HCT116 (cell line): ENCODE data around the gene IL10RB.

Source experiments
- CTCF ChIP-seq, 3 experiments: fragments of 200-600 bp in 1 of 3; sonication (generic) in 1 of 3; IDR thresholded peaks in 2 of 3; conservative IDR thresholded peaks in 1 of 3; 2 replicates each; pipeline ENCODE4 v1.5.1; 2012 to 2017; ENCODE audit warnings: low read depth in 2 of 3, low read length in 2 of 3, antibody characterized with exemption in 1 of 3, borderline replicate concordance in 1 of 3, control low read depth in 1 of 3, mild to moderate bottlenecking in 1 of 3, mixed read lengths in 1 of 3, mixed run types in 1 of 3, moderate library complexity in 1 of 3; ENCODE audit not compliant: insufficient read depth in 1 of 3
- EZH2 ChIP-seq: fragments of 200-600 bp; sonication (generic); IDR thresholded peaks from 2 replicates; pipeline ENCODE4 v1.6.1; 2017; ENCODE audit warnings: antibody characterized with exemption, mixed run types
- EZH2phosphoT487 ChIP-seq: fragments of 200-600 bp; IDR thresholded peaks from 2 replicates; pipeline ENCODE4 v1.6.1; 2018; ENCODE audit warnings: antibody characterized with exemption, borderline replicate concordance
- JUND ChIP-seq: IDR thresholded peaks from 2 replicates; pipeline ENCODE4 v1.6.1; 2012
- MAX ChIP-seq: IDR thresholded peaks from 2 replicates; pipeline ENCODE4 v1.6.1; 2012
- POLR2A ChIP-seq: IDR thresholded peaks from 2 replicates; pipeline ENCODE4 v1.7.0; 2011; ENCODE audit warnings: borderline replicate concordance; ENCODE audit not compliant: insufficient read depth, insufficient read length; ENCODE audit errors: extremely low read depth
- POLR2AphosphoS5 ChIP-seq: IDR thresholded peaks from 2 replicates; pipeline ENCODE4 v1.6.1; 2011; ENCODE audit warnings: mild to moderate bottlenecking, low read depth, low read length, moderate library complexity
- SIN3A ChIP-seq: IDR thresholded peaks from 2 replicates; pipeline ENCODE4 v1.6.1; 2012; ENCODE audit warnings: low read depth
- TCF7L2 ChIP-seq: IDR thresholded peaks from 2 replicates; pipeline ENCODE4 v1.7.0; 2011; ENCODE audit warnings: borderline replicate concordance, inconsistent platforms; ENCODE audit not compliant: insufficient read depth, insufficient read length; ENCODE audit errors: extremely low read depth
- ZNF274 ChIP-seq: fragments of 200-500 bp; sonication (Bioruptor generic); IDR thresholded peaks from 2 replicates; pipeline ENCODE4 v1.6.1; 2014; ENCODE audit warnings: mild to moderate bottlenecking, low read depth, low read length, inconsistent platforms

DNA sequence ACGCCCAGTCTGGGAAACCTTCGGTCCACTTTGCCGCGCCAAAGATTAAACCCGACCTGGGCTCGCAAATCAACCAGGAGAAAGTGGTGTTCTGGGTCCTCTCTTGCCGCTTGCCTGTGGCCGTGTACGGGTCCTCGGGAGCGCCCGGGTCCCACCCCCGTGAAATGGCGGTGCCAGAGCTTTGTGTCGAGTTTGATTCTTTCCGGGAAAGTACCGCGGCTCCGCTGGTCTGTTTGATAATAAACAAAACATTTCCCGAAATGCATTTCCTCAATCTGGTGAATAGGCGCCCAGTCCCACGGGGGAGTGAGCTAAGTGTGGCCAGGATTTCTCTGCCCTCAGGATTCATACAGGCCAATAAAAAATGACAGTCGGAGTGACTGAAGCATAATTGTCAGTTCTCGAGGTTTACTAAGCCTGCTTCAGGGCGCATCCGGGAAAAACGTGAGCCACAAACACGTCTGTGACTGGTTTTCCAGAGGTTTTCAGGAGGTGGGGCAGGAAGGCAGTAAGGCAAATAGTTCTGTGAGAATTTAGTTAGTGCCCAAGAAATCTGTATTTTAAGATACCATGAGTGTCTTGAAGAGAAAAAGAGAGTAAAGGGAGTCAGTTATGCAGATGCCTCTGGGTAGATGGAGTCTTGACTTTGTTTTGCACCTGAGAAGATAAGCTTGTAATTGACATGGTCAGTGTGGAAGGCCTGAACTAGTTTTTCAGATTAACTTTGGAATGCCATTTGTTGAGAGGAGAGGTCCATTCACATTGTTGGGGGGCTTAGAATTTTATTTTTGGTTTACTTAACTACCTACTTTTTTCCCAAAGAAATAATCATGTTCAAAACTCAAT, 59.3 kb downstream of the IL10RB start:
- TF ChIP-seq CTCF (IDR thresholded peaks at IDR 0.05 in 2 of 3, conservative IDR thresholded peaks at IDR 0.05 in 1 of 3; ENCODE audit: borderline replicate concordance in 1 of 3, insufficient read depth in 1 of 3, low read depth in 2 of 3, low read length in 2 of 3) (no peak), SIN3A (peak; percentile 67; the same call in 1 of the 2 replicates), EZH2phosphoT487 (no peak), EZH2 (no peak), MAX (no peak), POLR2AphosphoS5 (no peak), POLR2A (no peak), ZNF274 (no peak), JUND (no peak), TCF7L2 (no peak)
